NCI-H1417 treated with DMSO at 0.1 percent for 48 hours (cell line): Measurements from ENCODE around the gene C16orf92.

ENCODE experiments used
- DNase-seq: peaks from one replicate; lab custom pipeline; 2025; lab: John Stamatoyannopoulos, UW

C16orf92 gene

DNA sequence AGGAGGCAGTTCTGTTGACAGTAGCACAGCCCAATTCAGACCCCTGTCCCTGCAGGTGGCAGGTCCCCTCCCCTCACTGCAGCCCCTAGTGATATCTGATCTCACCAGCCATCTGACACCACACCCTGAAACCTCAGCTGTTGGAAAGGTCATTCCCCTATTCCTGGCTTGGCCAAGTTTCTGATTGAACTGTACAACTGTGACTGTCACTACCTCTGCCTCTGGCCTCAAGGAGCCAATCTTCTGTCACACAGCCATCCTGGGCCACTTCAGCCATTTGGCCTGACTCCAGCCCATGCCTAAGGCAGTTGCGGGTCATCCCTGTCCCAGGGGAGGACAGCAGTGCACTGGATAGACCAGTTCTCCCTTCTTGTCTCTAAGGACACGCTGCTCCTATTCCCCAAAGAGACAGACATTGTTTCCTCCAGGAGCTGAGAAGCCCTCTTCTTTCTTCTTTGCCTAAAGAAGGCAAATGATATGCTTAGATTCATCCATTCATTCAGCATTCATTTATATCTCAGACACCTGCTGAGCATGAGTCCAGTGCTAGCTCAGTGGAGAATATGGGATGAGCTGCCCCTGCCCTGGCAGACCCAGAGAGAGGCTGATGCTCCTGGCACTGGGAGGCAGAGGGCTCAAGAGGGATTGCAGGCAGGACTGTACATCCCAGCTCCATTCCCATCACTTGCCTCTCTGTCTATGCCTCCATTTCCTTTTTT lies 38.0 kb downstream of the C16orf92 start:
- no peak for DNase-seq

DNA sequence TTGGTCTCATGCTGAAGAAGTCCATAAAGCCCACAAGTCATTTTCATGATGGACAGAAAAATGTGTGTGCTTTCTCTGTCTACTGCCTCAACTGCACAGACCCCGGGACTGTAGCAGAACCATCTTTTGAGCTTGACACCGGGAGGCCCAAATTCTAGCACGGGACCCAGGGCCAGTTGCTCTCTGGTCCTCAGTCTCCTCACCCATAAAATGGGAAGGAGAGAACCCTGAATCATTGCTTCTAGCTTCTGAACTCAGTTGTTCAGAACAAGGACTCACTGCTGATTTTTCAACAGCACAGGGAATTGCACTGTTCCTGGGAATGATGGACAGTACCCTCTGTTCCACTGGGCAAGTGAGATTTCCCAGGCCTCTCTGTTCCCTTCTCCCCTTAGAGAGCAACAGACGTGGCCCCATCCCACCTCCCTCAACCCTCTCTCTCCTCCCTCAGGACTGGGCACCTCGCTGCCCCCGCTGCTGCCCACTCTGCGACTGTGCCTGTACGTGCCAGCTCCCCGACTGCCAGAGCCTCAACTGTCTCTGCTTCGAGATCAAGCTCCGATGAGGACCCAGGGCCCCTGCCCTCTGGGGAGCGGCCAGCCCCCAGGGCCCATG lies 40.4 kb downstream of the C16orf92 start:
- no peak for DNase-seq

GRCh38 chr16:30063893-30064728 lies 41.1 kb downstream of the C16orf92 start:
- DNase-seq: peak; percentile 18

DNA sequence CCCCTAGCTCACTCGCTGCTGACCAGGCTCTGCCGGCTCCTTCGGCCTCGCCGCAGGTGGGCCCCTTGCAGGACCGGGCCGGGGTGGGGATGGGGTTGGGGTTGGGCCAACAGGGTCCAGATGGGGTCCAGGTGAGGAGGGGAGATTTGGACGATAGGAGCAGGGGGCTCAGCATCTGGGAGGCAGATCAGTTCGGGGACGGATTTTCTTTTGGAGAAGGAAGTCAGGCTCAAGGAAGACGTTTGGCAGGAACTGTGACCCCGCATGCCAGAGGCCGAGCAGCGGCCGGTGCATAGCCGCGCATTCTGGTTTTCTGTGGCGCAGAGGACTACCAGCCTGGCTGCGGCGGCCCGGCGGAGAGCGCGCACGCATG lies 41.7 kb downstream of the C16orf92 start:
- no peak for DNase-seq

DNA sequence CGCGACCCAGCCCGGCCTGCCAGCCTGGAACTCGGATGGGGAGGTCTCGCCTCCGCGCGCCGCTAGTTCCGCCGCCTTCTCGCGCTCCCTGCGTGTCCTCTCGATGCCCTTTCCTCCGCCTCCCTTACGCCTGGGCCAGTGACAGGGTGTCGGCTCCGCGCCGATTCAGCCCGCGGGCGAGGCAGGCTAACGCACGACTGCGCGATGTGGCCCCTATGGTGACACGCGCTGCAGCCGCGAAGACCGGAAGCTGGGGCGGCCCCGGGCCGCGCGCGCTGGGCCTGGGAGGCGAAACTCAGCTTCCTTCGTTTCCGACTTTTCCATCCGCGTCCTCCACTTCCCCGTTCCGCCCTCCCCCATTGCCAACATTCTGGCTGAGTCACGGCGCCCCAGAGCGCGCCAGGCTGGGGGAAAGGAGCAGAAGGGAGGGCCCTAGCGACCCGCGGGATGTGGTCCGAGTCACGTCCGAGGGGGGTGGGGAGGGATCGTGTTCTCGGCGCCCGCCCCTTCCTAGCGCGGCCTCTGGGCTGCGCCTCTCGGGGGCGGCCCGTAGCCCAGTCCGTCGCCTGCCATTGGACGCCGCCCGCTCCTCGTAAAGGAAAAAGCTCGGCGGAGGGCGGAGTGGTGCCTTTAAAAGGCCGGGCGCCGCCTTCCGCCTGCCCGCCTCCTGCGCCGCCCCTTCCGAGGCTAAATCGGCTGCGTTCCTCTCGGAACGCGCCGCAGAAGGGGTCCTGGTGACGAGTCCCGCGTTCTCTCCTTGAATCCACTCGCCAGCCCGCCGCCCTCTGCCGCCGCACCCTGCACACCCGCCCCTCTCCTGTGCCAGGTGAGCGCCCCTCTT lies 42.3 kb downstream of the C16orf92 start, which contains the start of gene ALDOA:
Gene ALDOA, plus strand, starts transcription at position 659 of the 841 bp plus-strand sequence. CDS start 1,138 bp downstream, outside the sequence.
- peak; percentile 81 for DNase-seq

DNA sequence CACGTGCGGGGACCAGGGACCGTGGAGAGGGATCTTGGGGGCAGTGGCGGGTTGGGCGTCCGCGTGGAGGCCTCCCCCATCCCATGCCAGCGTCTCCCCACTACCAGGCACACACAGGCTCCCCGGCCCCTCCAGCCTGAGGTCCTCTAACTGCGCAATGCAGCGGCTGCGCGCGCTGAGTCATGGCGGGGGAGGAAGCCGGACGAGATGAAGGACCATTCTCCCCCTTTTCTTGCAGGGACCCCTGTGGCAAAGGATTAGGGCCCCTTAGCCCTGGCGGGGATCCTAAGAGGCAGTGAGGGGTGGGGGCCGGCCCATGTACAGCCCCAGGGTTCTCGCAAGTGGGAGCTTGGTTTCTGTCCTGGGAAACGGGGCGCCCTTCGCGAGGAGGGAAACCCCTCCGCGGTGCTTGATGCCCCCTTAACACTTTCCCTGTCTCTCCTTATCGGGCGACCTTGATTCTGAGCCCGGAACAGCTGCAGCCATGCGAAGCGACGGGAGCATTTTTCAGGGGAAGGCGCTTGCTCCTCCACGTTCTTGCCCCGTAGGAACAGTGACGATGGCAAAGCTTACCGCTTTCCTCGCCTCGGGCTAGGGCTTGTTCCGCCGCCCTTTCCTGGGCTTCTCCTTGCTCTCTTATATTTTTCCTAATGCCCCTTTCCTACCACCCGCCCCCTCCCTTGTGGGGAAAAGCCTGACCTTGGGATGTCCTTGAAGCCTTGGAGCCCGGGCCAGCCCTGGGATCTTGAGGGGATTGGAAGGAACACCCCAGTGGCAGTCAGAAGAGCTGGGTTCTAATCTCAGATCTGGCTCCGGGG lies 43.2 kb downstream of the C16orf92 start:
- DNase-seq: no peak

- no peak for DNase-seq
These were observed 44.0 kb downstream of the C16orf92 start for GRCh38 chr16:30066761-30067583.

DNA sequence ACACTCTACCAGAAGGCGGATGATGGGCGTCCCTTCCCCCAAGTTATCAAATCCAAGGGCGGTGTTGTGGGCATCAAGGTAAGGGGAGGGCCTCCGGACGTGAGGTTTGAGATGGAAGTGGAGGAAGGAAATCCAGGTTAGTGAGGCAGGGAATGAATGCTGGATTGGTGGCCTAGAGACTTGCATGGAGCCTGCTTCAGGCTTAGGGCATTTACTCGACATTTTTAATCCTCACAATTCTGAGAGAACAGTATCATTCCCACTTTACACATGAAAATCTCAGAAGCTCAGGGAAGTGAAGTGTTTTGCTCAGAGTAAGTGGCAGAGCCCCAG lies 44.6 kb downstream of the C16orf92 start:
- no peak for DNase-seq

DNA sequence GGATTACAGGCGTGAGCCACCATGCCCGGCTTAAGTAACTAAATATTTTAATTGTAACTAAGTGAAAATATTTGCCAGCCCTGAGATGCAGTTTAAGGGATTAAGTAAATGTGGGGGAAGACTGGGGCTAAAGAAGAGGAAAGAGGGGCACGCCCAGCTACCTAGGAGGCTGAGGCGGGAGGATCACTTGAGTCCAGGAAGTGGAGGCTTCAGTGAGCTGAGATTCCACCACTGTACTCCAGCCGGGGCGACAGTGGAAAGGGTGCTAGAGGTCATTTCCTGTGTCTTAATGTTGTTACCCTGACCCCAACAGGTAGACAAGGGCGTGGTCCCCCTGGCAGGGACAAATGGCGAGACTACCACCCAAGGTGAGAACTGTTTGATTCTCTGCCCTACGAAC lies 45.3 kb downstream of the C16orf92 start:
- DNase-seq: no peak

- DNase-seq: no peak
These were observed 46.0 kb downstream of the C16orf92 start for GRCh38 chr16:30068750-30069610.

GRCh38 chr16:30069611-30070462 lies 46.8 kb downstream of the C16orf92 start:
- no peak for DNase-seq

DNA sequence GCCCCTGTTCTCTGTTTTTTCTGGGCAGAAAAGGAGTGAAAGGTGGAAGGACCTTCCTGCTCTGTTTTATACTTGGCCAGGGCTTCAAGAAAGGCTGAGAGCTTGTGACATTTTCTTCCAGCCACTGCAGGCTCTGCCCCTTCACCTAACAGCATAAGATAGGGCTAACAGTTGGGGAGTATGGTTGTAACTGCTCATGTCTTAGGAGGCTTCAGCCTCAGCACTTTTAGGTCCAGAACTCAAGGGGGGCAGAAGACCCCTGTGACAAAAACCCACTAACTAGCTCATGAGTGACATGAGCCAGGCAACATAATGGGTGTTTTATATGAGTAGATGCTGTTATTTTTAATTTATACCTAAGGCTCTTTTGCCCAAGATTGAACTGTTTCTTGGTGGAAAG lies 47.5 kb downstream of the C16orf92 start:
- DNase-seq: no peak
